ENCODE results near the gene LRRIQ4.

Gene LRRIQ4

GRCh38 chr3:169838511-169839030, 25.9 kb downstream of the LRRIQ4 start:
- TF ChIP-seq EZH2phosphoT487 (conservative IDR thresholded peaks at IDR 0.05; ENCODE audit: low read length) (no peak), CTCF (IDR thresholded peaks at IDR 0.05; ENCODE audit: insufficient read depth, low read length, poor library complexity, severe bottlenecking) (no peak)
- Histone ChIP-seq H3F3A (ENCODE audit: insufficient read depth) (no peaks in the 10 kb centered on the region), H3K4me3 (ENCODE audit: insufficient read depth, low read length, poor library complexity, severe bottlenecking) (no peak overlapping the region), H3K36me3 (ENCODE audit: low read length) (no peaks in the 10 kb centered on the region), H3K27ac (ENCODE audit: low read depth, low read length) (no peak overlapping the region), H3K9me2 (replicated peaks; ENCODE audit: insufficient read depth, low read length) (no peaks in the 10 kb centered on the region), H3K9ac (ENCODE audit: low read length) (no peak overlapping the region), H3K27me3 (ENCODE audit: low read length) (no peaks in the 10 kb centered on the region), H3K79me2 (ENCODE audit: insufficient read depth, low read length) (no peaks in the 10 kb centered on the region), H3K4me2 (ENCODE audit: low read depth, low read length, poor library complexity, severe bottlenecking) (no peak overlapping the region), H4K20me1 (ENCODE audit: low read depth, low read length) (no peaks in the 10 kb centered on the region), H2AFZ (ENCODE audit: low read depth, low read length, severe bottlenecking) (no peak overlapping the region), H3K9me3 (ENCODE audit: insufficient read depth, low read length) (no peaks in the 10 kb centered on the region)

- no peaks in the 10 kb centered on the region for H3K9me2 ChIP-seq (replicated peaks; ENCODE audit: insufficient read depth, low read length)
- no peaks in the 10 kb centered on the region for H3K36me3 ChIP-seq (ENCODE audit: low read length)
- H3F3A ChIP-seq (ENCODE audit: insufficient read depth) = no peaks in the 10 kb centered on the region
- no peak overlapping the region for H3K9ac ChIP-seq (ENCODE audit: low read length)
- TF ChIP-seq EZH2phosphoT487 (conservative IDR thresholded peaks at IDR 0.05; ENCODE audit: low read length) (no peak), CTCF (IDR thresholded peaks at IDR 0.05; ENCODE audit: insufficient read depth, low read length, poor library complexity, severe bottlenecking) (no peak)
- H3K79me2 ChIP-seq (ENCODE audit: insufficient read depth, low read length) = no peaks in the 10 kb centered on the region
- H3K27me3 ChIP-seq (ENCODE audit: low read length) = no peaks in the 10 kb centered on the region
- no peak overlapping the region for H3K27ac ChIP-seq (ENCODE audit: low read depth, low read length)
- H2AFZ ChIP-seq (ENCODE audit: low read depth, low read length, severe bottlenecking) = no peak overlapping the region
- no peak overlapping the region for H3K4me2 ChIP-seq (ENCODE audit: low read depth, low read length, poor library complexity, severe bottlenecking)
- H3K4me3 ChIP-seq (ENCODE audit: insufficient read depth, low read length, poor library complexity, severe bottlenecking) = no peak overlapping the region
- no peaks in the 10 kb centered on the region for H3K9me3 ChIP-seq (ENCODE audit: insufficient read depth, low read length)
- H4K20me1 ChIP-seq (ENCODE audit: low read depth, low read length) = no peaks in the 10 kb centered on the region
These were observed 28.5 kb downstream of the LRRIQ4 start for GRCh38 chr3:169841171-169841570.

GRCh38 chr3:169842960-169843359, 30.3 kb downstream of the LRRIQ4 start:
- H3K27ac ChIP-seq (ENCODE audit: low read depth, low read length) = no peak overlapping the region
- H3K27me3 ChIP-seq (ENCODE audit: low read length) = no peaks in the 10 kb centered on the region
- H2AFZ ChIP-seq (ENCODE audit: low read depth, low read length, severe bottlenecking) = peak overlapping the region; percentile 43
- H3K9ac ChIP-seq (ENCODE audit: low read length) = no peak overlapping the region
- no peaks in the 10 kb centered on the region for H3K9me3 ChIP-seq (ENCODE audit: insufficient read depth, low read length)
- H4K20me1 ChIP-seq (ENCODE audit: low read depth, low read length) = no peaks in the 10 kb centered on the region
- H3K4me2 ChIP-seq (ENCODE audit: low read depth, low read length, poor library complexity, severe bottlenecking) = no peak overlapping the region
- no peak for TF ChIP-seq EZH2phosphoT487 (conservative IDR thresholded peaks at IDR 0.05; ENCODE audit: low read length)
- TF ChIP-seq CTCF (IDR thresholded peaks at IDR 0.05; ENCODE audit: insufficient read depth, low read length, poor library complexity, severe bottlenecking) = no peak
- H3F3A ChIP-seq (ENCODE audit: insufficient read depth) = no peaks in the 10 kb centered on the region
- no peaks in the 10 kb centered on the region for H3K36me3 ChIP-seq (ENCODE audit: low read length)
- no peak overlapping the region for H3K4me3 ChIP-seq (ENCODE audit: insufficient read depth, low read length, poor library complexity, severe bottlenecking)
- no peaks in the 10 kb centered on the region for H3K79me2 ChIP-seq (ENCODE audit: insufficient read depth, low read length)
- no peaks in the 10 kb centered on the region for H3K9me2 ChIP-seq (replicated peaks; ENCODE audit: insufficient read depth, low read length)
